ENCODE data around the gene HIGD1C.

DNA sequence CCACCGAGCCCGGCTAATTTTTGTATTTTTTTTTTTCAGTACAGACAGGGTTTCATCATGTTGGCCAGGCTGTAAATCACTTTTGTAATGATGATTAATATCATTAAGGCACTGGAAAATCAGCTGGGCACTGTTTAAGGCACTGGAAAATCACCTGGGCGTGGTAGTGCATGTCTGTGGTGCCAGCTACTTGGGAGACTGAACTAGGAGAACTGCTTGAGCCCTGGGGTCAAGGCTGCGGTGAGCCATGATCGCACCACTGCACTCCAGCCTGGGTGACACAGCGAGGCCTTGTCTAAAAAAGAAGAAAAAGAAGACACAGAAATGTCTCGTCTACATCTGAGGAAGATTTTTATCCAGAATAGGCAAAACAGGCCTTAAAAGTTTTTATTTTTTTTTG, 61.1 kb downstream of the HIGD1C start:
- TF ChIP-seq, protein P1, sequence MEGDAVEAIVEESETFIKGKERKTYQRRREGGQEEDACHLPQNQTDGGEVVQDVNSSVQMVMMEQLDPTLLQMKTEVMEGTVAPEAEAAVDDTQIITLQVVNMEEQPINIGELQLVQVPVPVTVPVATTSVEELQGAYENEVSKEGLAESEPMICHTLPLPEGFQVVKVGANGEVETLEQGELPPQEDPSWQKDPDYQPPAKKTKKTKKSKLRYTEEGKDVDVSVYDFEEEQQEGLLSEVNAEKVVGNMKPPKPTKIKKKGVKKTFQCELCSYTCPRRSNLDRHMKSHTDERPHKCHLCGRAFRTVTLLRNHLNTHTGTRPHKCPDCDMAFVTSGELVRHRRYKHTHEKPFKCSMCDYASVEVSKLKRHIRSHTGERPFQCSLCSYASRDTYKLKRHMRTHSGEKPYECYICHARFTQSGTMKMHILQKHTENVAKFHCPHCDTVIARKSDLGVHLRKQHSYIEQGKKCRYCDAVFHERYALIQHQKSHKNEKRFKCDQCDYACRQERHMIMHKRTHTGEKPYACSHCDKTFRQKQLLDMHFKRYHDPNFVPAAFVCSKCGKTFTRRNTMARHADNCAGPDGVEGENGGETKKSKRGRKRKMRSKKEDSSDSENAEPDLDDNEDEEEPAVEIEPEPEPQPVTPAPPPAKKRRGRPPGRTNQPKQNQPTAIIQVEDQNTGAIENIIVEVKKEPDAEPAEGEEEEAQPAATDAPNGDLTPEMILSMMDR (conservative IDR thresholded peaks at IDR 0.05; ENCODE audit: low read depth in 2 of 2), result no peak
- no peak for TF ChIP-seq EZH2phosphoT487 (IDR thresholded peaks at IDR 0.05; ENCODE audit: unreplicated experiment)
- no peak for TF ChIP-seq EZH2 (IDR thresholded peaks at IDR 0.05; ENCODE audit: low read depth, unreplicated experiment)
- TF ChIP-seq POLR2AphosphoS5 (IDR thresholded peaks at IDR 0.05; ENCODE audit: low read depth), result no peak
